ENCODE data around the gene STAB1. TPM values are rescaled to one million over a fixed set of nuclear protein-coding genes. Genes with fewer than 3 reads are reported as not detected.

Gene STAB1
- total RNA-seq, 1 donor from 2014 or later: 152 TPM

DNA sequence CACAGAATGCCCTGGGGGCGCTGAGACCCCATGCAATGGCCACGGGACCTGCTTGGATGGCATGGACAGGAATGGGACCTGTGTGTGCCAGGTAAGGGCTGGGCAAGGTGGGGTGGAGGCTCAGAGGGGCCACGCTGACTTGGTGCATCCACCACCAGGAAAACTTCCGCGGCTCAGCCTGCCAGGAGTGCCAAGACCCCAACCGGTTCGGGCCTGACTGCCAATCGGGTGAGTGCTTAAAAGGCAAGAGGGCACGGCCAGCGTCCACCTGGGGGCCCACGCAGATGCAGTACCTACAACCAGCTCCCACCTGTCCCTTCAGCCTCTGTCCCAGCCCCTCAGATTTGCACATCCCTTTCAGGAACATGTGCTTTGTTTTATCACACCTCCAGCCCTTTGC, 6.9 kb downstream of the STAB1 start:
- TF ChIP-seq, protein P1, sequence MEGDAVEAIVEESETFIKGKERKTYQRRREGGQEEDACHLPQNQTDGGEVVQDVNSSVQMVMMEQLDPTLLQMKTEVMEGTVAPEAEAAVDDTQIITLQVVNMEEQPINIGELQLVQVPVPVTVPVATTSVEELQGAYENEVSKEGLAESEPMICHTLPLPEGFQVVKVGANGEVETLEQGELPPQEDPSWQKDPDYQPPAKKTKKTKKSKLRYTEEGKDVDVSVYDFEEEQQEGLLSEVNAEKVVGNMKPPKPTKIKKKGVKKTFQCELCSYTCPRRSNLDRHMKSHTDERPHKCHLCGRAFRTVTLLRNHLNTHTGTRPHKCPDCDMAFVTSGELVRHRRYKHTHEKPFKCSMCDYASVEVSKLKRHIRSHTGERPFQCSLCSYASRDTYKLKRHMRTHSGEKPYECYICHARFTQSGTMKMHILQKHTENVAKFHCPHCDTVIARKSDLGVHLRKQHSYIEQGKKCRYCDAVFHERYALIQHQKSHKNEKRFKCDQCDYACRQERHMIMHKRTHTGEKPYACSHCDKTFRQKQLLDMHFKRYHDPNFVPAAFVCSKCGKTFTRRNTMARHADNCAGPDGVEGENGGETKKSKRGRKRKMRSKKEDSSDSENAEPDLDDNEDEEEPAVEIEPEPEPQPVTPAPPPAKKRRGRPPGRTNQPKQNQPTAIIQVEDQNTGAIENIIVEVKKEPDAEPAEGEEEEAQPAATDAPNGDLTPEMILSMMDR (IDR thresholded peaks at IDR 0.05): no peak
- Histone ChIP-seq H3K27me3 (no peaks in the 10 kb centered on the region), H3K36me3 (no peaks in the 10 kb centered on the region), H3K9me3 (no peaks in the 10 kb centered on the region), H3K4me1 (peaks cover 10% of the 10 kb centered on the region), H3K27ac (no peak overlapping the region), H3K4me3 (no peak overlapping the region)
- no peak for DNase-seq
- no peak for ATAC-seq
- intact Hi-C loops (cut with DNase I): no loop called here

GRCh38 chr3:52502808-52503350, 7.7 kb downstream of the STAB1 start:
- no peaks in the 10 kb centered on the region for H3K27me3 ChIP-seq
- DNase-seq (no peak), ATAC-seq (no peak)
- no peaks in the 10 kb centered on the region for H3K36me3 ChIP-seq
- intact Hi-C loops (cut with DNase I): no loop called here
- peaks cover 6% of the 10 kb centered on the region for H3K4me1 ChIP-seq
- TF ChIP-seq, protein P1 (IDR thresholded peaks at IDR 0.05): no peak
- H3K4me3 ChIP-seq: no peak overlapping the region
- H3K9me3 ChIP-seq: no peaks in the 10 kb centered on the region
- H3K27ac ChIP-seq: no peak overlapping the region

GRCh38 chr3:52503788-52504424, 8.8 kb downstream of the STAB1 start:
- intact Hi-C loops (cut with DNase I): no loop called here
- Histone ChIP-seq H3K27me3 (no peaks in the 10 kb centered on the region), H3K9me3 (no peaks in the 10 kb centered on the region), H3K4me1 (no peaks in the 10 kb centered on the region), H3K36me3 (no peaks in the 10 kb centered on the region), H3K27ac (no peak overlapping the region), H3K4me3 (no peak overlapping the region)
- ATAC-seq (no peak), DNase-seq (no peak)
- TF ChIP-seq, protein P1 (IDR thresholded peaks at IDR 0.05): no peak

DNA sequence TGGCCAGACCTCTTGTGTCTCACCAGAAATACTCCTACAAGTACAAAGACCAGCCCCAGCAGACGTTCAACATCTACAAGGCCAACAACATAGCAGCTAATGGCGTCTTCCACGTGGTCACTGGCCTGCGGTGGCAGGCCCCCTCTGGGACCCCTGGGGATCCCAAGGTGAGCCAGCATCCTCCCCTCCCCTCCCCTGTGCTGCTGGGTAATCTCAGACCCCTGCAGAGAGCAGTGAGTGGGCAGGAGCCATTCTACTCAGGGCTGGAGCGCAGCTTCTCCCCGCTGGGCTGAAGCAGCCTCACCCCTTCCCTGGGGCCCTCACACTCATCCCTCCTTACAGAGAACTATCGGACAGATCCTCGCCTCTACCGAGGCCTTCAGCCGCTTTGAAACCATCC, 9.8 kb downstream of the STAB1 start:
- Histone ChIP-seq H3K36me3 (no peaks in the 10 kb centered on the region), H3K27me3 (no peaks in the 10 kb centered on the region), H3K9me3 (no peaks in the 10 kb centered on the region), H3K4me1 (no peaks in the 10 kb centered on the region), H3K27ac (no peak overlapping the region), H3K4me3 (no peak overlapping the region)
- TF ChIP-seq, protein P1 (IDR thresholded peaks at IDR 0.05): no peak
- DNase-seq (no peak), ATAC-seq (no peak)
- intact Hi-C loops (cut with DNase I): no loop called here

GRCh38 chr3:52506266-52506966, 11.3 kb downstream of the STAB1 start:
- no peaks in the 10 kb centered on the region for H3K27me3 ChIP-seq
- H3K9me3 ChIP-seq: no peaks in the 10 kb centered on the region
- DNase-seq: no peak
- H3K36me3 ChIP-seq: no peaks in the 10 kb centered on the region
- H3K27ac ChIP-seq: no peak overlapping the region
- ATAC-seq: no peak
- no peak overlapping the region for H3K4me3 ChIP-seq
- no peaks in the 10 kb centered on the region for H3K4me1 ChIP-seq
- intact Hi-C loops (cut with DNase I): no loop called here
- TF ChIP-seq, protein P1 (IDR thresholded peaks at IDR 0.05): no peak
